GM12801 (cell line): Measurements from ENCODE around the gene INSM1.

Experiments
- TF ChIP-seq, protein P1 (sequence below): IDR thresholded peaks from one replicate; pipeline ENCODE4 v1.5.1; 2011; ENCODE audit warnings: control low read depth; ENCODE audit not compliant: insufficient read length; ENCODE audit errors: extremely low read depth

INSM1 gene

DNA sequence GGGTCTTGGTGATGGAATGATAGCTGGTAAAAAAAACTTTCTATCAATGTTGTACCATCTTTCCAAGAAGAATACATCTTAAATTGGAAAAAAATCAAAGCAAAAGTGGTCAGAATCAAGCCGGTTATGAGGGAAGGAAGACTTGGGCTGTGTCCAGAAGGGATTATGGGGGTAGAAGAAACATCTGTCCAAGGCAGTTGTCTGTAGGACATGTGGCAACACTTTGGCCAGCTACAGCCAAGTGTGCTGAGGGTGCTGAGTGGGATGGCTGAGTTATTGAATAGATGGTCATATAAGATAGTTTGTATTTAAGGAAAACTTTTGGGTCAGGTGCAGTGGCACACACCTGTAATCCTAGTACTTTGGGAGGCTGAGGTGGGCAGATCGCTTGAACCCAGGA lies 38.4 kb downstream of the INSM1 start:
- TF ChIP-seq, protein P1, sequence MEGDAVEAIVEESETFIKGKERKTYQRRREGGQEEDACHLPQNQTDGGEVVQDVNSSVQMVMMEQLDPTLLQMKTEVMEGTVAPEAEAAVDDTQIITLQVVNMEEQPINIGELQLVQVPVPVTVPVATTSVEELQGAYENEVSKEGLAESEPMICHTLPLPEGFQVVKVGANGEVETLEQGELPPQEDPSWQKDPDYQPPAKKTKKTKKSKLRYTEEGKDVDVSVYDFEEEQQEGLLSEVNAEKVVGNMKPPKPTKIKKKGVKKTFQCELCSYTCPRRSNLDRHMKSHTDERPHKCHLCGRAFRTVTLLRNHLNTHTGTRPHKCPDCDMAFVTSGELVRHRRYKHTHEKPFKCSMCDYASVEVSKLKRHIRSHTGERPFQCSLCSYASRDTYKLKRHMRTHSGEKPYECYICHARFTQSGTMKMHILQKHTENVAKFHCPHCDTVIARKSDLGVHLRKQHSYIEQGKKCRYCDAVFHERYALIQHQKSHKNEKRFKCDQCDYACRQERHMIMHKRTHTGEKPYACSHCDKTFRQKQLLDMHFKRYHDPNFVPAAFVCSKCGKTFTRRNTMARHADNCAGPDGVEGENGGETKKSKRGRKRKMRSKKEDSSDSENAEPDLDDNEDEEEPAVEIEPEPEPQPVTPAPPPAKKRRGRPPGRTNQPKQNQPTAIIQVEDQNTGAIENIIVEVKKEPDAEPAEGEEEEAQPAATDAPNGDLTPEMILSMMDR, result no peak

DNA sequence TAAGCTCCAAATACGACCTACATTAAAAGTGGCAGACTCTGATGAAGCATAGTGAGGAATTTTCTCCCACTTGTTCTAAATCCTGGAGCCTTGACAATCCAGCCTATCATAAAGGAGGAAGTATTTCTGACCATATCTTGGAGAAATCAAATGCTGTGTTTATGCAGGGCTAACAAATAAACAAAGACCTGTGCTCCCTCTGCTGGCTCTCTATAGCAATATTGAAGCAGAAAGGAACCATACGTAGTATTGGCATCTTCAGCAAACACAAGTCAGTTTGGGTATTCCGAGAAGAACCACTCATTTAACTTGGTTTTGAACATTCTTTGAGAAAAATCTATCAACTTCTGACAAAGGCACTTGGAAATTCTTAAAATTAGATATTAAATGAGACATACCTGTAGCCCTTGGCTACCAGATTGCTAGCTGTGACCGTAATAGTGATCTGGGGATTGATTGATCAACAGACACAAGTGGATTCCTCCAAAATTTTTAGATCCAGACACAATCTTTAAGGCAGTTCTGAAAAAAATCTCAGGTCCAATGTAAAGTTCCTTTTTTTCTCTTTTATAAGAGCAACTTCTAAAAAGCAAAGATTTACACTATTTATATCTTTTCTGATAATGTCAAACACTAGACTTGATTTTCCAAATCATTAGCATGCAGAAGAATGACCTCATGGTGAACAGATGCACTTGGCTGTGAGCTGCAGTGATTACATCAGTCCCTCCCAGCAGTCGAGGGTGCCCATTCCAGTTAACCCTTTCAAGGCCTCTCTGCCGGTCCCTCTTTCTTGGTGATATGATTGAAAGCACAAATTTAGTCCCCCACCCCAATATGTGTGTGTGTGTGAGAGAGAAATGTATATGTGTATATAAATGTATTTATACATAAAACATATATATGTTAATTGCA lies 40.2 kb downstream of the INSM1 start:
- TF ChIP-seq, protein P1, result no peak

DNA sequence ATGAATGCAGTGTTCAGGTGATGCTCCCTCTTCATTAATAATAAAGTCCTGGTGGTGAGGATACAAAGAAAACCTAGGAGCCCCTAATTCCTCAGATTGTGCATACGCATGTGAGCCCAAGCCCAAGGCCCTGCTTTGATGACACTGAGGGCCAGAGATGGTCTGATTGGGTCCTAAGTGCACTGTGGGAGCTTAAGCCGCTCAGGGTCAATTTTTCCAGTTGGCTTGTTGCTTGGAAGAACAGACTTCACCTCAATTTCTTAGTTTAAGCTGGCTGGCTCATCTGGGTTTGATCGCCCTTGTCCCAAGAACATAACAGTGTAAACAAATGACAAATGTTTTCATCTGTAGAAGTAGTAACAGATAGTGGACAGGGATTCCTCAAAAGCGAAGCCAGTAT lies 41.4 kb downstream of the INSM1 start:
- TF ChIP-seq, protein P1, result no peak

DNA sequence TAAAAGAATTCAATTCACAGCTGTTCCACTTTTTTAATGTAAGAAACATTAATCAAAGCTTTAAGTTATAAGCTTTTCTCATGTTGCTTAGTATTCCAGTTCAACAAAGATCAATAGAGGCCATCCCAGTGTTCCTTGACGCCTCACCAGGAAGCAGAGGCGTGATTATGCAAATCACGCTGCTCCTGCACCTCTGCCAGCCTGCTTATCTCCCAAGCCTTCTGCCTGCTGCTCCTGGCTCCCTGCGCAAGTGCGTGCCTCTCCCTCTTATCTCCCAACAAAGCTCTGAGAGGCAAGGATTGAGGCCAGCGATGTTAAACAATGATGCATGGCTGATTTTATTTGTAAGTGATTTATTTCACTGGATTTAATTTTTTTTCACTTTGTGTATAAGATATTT lies 42.8 kb downstream of the INSM1 start:
- TF ChIP-seq, protein P1, result no peak

DNA sequence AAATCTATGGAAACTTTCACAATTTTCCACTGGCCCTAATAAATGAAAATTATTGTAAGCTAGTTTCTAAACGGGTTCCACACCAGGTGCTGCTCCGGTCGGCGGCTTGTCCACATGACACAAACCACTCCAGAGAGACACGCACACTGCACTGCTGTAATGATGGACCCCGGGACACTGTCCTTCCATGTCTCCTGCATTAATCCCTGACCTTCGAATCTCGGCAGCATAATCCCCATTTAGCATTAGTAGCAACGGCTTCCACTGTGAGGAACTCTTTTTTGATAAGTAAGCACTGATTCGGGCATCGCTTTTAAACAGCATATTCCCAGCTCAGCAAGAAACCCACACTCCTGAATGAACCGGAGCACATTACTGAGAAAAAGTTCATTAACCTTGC lies 43.5 kb downstream of the INSM1 start:
- TF ChIP-seq, protein P1, result no peak

DNA sequence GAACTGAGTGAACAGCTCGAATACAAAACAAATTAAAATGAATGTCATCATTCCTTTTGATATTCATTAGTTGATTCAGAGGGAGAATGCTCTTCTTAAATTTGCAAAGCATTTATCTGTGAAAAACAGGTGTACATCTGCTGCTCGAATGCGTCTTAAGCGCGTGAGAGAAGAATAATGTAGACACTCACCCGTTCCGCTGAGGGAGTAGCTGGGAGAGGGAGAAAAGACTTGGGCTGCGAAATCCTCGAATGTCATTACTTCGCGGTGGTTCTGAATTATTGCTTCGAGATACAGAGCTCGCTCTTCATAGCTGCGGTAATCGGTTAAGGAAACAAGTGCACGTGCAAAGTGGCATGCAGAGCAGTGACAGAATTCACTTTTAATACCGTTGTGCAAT lies 43.9 kb downstream of the INSM1 start:
- TF ChIP-seq, protein P1, result no peak

DNA sequence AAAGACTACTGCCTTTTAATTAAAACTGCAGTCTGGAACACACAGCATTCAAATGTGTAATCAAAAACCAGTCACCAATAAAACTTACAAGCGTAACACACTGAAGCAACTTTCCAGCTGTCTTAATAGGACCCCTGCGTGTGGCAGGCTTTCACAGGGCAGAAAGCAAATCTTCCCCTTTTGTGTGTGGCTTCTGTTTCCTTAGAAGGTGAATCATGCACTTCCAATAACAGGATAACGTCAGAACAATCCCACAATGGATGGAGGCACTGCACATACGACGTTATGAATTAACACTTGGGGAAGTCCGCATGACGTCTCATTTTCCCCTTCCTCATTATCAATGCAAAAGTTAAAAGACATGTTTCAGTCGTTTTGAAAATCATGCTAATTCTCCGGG lies 44.8 kb downstream of the INSM1 start:
- TF ChIP-seq, protein P1, result no peak
